ENCODE measurements around the gene ALDOA. TPM values are rescaled to one million over a fixed set of nuclear protein-coding genes. Genes with fewer than 3 reads are reported as not detected.

ALDOA gene
- total and polyA plus RNA-seq, 9 of the 15 experiments (the other 6 are each of a cell fraction or from before 2014, with no cell fraction given): 311 to 2,224 (median 1,293) TPM

DNA sequence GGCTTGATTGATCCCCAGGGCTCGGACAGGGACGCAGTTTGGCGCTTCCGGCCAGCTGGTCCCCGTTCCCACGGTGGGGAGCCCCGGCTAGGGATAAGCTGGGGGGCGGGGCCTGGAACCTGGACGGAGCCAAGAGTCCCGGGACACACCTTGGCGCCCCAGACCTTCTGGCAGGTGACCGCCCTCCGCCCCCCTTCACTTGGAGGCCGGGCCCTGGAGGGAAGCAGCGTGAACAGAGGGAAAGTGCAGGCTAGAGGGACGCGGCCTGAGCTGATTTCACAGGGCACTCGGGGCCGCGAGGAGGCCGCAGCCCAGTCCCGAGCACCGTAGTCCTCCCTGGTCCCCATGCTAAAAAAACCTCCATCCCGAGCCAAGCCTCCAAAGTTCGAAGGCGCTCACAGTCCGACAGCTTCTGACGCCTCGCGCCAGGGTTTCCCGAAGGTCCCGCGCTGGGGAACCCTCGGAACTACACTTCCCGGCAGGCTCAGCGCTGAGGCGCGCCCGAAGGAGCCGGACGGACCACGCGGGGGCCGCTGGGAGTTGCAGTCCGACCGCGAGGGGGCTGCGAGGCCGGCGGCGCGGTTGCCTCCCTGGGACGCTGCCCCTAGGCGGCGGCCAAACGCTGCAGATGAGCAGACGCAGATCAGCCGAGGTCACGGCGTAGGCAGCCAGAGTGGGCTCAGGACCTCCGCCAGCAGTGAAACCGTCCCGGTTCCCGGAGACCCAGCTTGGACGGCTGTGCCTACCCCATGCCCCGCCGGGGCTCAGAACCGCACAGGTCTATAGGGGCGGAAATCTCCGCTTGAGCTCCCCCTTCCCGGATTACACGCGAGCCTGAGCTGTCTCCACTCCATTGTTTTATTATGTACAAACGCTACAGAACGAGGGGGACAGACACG is 26.2 kb downstream of the ALDOA start, which contains the start of gene TBX6 (continued):
- TF ChIP-seq PATZ1 (CRISPR knock-in tag; IDR thresholded peaks at IDR 0.05; ENCODE audit: borderline replicate concordance) (no peak), ZNF764 (CRISPR knock-in tag; IDR thresholded peaks at IDR 0.05; ENCODE audit: low read depth) (0 out of 2 replicates have a peak, but pooled peaks have one; percentile 18), REST (IDR thresholded peaks at IDR 0.05; ENCODE audit: borderline replicate concordance) (peak; percentile 55), REST (CRISPR knock-in tag; IDR thresholded peaks at IDR 0.05; ENCODE audit: low read depth) (peak; percentile 22; the same call in 1 of the 2 replicates), ZNF184 (CRISPR knock-in tag; IDR thresholded peaks at IDR 0.05) (no peak), CTBP1 (IDR thresholded peaks at IDR 0.05; ENCODE audit: borderline replicate concordance) (peak; percentile 64; the same call in 1 of the 2 replicates), CXXC5 (CRISPR knock-in tag; IDR thresholded peaks at IDR 0.05) (peak; percentile 89), ZKSCAN1 (IDR thresholded peaks at IDR 0.05; ENCODE audit: low read depth, low read length) (peak; percentile 56; the same call in 1 of the 2 replicates), TCFL5 (CRISPR knock-in tag; conservative IDR thresholded peaks at IDR 0.05) (no peak)
- TF ChIP-seq, protein P1, sequence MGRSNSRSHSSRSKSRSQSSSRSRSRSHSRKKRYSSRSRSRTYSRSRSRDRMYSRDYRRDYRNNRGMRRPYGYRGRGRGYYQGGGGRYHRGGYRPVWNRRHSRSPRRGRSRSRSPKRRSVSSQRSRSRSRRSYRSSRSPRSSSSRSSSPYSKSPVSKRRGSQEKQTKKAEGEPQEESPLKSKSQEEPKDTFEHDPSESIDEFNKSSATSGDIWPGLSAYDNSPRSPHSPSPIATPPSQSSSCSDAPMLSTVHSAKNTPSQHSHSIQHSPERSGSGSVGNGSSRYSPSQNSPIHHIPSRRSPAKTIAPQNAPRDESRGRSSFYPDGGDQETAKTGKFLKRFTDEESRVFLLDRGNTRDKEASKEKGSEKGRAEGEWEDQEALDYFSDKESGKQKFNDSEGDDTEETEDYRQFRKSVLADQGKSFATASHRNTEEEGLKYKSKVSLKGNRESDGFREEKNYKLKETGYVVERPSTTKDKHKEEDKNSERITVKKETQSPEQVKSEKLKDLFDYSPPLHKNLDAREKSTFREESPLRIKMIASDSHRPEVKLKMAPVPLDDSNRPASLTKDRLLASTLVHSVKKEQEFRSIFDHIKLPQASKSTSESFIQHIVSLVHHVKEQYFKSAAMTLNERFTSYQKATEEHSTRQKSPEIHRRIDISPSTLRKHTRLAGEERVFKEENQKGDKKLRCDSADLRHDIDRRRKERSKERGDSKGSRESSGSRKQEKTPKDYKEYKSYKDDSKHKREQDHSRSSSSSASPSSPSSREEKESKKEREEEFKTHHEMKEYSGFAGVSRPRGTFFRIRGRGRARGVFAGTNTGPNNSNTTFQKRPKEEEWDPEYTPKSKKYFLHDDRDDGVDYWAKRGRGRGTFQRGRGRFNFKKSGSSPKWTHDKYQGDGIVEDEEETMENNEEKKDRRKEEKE (IDR thresholded peaks at IDR 0.05; ENCODE audit: borderline replicate concordance in 1 of 2, control insufficient read depth in 1 of 2, low read depth in 2 of 2, low read length in 1 of 2): peak in 1 of 2 experiments; percentile 61; a peak in 1 of 4 replicates
- TF ChIP-seq, protein P2, sequence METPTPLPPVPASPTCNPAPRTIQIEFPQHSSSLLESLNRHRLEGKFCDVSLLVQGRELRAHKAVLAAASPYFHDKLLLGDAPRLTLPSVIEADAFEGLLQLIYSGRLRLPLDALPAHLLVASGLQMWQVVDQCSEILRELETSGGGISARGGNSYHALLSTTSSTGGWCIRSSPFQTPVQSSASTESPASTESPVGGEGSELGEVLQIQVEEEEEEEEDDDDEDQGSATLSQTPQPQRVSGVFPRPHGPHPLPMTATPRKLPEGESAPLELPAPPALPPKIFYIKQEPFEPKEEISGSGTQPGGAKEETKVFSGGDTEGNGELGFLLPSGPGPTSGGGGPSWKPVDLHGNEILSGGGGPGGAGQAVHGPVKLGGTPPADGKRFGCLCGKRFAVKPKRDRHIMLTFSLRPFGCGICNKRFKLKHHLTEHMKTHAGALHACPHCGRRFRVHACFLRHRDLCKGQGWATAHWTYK (CRISPR knock-in tag; IDR thresholded peaks at IDR 0.05): peak; percentile 89

Data from K562 (cell line).